Measurements from ENCODE around the gene HOMER3. TPM values are rescaled to one million over a fixed set of nuclear protein-coding genes. Genes with fewer than 3 reads are reported as not detected.

The HOMER3 gene
- total and polyA plus RNA-seq, 2 of the 13 experiments (the other 11 are each of a cell fraction or from before 2014, with no cell fraction given): 21.3 to 27.3 TPM

DNA sequence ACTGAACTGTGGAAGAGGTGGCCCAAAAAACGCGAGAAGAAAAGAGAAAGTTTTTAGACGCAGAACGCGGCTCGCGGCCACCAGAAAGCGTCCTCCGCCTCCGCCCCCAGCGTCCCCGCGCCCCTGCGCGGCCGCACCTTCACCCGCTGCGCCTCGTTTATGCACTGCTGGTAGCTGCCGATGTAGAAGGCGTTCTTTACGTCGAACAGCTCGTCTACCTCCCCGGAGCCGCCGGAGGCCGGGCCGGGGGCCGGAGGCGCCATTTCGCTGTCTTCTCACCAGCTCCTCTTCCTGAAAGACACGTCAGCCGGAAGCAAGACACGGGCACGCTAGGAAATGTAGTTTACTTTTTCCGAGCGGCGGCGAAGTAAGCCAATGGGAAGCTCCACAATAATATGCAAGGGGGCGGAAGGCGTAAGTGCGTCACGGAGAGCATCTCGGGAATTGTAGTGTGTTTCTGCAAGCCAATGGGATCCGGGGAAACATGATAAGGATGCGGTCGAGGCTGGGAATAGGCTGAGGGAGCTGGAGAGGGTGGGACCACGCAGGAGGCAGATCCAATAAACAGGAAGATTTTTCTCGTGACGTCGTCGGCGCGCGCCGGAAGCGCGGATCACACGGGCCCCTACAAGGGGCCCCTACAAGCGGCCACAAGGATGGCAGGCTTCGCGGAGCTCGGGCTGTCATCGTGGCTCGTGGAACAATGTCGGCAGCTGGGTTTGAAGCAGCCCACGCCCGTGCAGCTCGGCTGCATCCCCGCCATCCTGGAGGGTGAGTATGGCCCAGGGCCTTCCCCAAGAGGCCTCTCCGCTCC lies 21.7 kb downstream of the HOMER3 start, which contains the start of the genes COPE and DDX49 (continued):
- TF ChIP-seq, protein P1, sequence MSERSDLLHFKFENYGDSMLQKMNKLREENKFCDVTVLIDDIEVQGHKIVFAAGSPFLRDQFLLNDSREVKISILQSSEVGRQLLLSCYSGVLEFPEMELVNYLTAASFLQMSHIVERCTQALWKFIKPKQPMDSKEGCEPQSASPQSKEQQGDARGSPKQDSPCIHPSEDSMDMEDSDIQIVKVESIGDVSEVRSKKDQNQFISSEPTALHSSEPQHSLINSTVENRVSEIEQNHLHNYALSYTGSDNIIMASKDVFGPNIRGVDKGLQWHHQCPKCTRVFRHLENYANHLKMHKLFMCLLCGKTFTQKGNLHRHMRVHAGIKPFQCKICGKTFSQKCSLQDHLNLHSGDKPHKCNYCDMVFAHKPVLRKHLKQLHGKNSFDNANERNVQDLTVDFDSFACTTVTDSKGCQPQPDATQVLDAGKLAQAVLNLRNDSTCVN (CRISPR knock-in tag; IDR thresholded peaks at IDR 0.05; ENCODE audit: borderline replicate concordance): 0 out of 2 replicates have a peak, but pooled peaks have one; percentile 18
- no peak; the same call in 1 of the 2 replicates for TF ChIP-seq ZNF350 (CRISPR knock-in tag; IDR thresholded peaks at IDR 0.05; ENCODE audit: borderline replicate concordance, low read depth)
- peak; percentile 96; the same call in 1 of the 2 replicates for TF ChIP-seq TGIF2 (CRISPR knock-in tag; IDR thresholded peaks at IDR 0.05)
- TF ChIP-seq, protein P2, sequence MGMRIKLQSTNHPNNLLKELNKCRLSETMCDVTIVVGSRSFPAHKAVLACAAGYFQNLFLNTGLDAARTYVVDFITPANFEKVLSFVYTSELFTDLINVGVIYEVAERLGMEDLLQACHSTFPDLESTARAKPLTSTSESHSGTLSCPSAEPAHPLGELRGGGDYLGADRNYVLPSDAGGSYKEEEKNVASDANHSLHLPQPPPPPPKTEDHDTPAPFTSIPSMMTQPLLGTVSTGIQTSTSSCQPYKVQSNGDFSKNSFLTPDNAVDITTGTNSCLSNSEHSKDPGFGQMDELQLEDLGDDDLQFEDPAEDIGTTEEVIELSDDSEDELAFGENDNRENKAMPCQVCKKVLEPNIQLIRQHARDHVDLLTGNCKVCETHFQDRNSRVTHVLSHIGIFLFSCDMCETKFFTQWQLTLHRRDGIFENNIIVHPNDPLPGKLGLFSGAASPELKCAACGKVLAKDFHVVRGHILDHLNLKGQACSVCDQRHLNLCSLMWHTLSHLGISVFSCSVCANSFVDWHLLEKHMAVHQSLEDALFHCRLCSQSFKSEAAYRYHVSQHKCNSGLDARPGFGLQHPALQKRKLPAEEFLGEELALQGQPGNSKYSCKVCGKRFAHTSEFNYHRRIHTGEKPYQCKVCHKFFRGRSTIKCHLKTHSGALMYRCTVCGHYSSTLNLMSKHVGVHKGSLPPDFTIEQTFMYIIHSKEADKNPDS (CRISPR knock-in tag; IDR thresholded peaks at IDR 0.05): no peak
- TF ChIP-seq PHB2 (IDR thresholded peaks at IDR 0.05; ENCODE audit: partially characterized antibody): no peak
- peak; percentile 47; the same call in 1 of the 2 replicates for TF ChIP-seq PITX1 (CRISPR knock-in tag; IDR thresholded peaks at IDR 0.05)
- TF ChIP-seq SUZ12 (IDR thresholded peaks at IDR 0.05; ENCODE audit: low read depth, low read length): peak; percentile 67
- TF ChIP-seq, protein P3, sequence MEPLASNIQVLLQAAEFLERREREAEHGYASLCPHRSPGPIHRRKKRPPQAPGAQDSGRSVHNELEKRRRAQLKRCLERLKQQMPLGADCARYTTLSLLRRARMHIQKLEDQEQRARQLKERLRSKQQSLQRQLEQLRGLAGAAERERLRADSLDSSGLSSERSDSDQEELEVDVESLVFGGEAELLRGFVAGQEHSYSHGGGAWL (CRISPR knock-in tag; IDR thresholded peaks at IDR 0.05): peak; percentile 51
- peak; percentile 94 for TF ChIP-seq RBFOX2 (IDR thresholded peaks at IDR 0.05; ENCODE audit: low read depth, low read length)
- TF ChIP-seq, protein P4, sequence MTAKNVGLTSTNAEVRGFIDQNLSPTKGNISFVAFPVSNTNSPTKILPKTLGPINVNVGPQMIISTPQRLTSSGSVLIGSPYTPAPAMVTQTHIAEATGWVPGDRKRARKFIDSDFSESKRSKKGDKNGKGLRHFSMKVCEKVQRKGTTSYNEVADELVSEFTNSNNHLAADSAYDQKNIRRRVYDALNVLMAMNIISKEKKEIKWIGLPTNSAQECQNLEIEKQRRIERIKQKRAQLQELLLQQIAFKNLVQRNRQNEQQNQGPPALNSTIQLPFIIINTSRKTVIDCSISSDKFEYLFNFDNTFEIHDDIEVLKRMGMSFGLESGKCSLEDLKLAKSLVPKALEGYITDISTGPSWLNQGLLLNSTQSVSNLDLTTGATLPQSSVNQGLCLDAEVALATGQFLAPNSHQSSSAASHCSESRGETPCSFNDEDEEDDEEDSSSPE (CRISPR knock-in tag; IDR thresholded peaks at IDR 0.05): peak; percentile 16; the same call in 1 of the 2 replicates
- TF ChIP-seq SRF (IDR thresholded peaks at IDR 0.05; ENCODE audit: low read depth, low read length): no peak; the same call in 1 of the 2 replicates
- no peak for TF ChIP-seq TP53 (CRISPR knock-in tag; conservative IDR thresholded peaks at IDR 0.05)
- TF ChIP-seq, protein P5, sequence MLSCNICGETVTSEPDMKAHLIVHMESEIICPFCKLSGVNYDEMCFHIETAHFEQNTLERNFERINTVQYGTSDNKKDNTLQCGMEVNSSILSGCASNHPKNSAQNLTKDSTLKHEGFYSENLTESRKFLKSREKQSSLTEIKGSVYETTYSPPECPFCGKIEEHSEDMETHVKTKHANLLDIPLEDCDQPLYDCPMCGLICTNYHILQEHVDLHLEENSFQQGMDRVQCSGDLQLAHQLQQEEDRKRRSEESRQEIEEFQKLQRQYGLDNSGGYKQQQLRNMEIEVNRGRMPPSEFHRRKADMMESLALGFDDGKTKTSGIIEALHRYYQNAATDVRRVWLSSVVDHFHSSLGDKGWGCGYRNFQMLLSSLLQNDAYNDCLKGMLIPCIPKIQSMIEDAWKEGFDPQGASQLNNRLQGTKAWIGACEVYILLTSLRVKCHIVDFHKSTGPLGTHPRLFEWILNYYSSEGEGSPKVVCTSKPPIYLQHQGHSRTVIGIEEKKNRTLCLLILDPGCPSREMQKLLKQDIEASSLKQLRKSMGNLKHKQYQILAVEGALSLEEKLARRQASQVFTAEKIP (CRISPR knock-in tag; IDR thresholded peaks at IDR 0.05; ENCODE audit: borderline replicate concordance): no peak
- TF ChIP-seq, protein P6, sequence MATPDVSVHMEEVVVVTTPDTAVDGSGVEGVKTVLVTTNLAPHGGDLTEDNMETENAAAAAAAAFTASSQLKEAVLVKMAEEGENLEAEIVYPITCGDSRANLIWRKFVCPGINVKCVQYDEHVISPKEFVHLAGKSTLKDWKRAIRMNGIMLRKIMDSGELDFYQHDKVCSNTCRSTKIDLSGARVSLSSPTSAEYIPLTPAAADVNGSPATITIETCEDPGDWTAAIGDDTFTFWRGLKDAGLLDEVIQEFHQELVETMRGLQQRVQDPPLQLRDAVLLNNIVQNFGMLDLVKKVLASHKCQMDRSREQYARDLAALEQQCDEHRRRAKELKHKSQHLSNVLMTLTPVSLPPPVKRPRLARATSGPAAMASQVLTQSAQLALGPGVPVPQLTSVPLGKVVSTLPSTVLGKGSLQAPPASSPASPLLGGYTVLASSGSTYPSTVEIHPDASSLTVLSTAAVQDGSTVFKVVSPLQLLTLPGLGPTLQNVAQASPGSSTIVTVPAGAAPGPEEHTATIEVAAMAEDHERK (CRISPR knock-in tag; IDR thresholded peaks at IDR 0.05; ENCODE audit: low read depth): peak; percentile 96
- TF ChIP-seq PTBP1 (IDR thresholded peaks at IDR 0.05; ENCODE audit: low read depth, low read length, poor library complexity, severe bottlenecking): no peak
- TF ChIP-seq, protein P7, sequence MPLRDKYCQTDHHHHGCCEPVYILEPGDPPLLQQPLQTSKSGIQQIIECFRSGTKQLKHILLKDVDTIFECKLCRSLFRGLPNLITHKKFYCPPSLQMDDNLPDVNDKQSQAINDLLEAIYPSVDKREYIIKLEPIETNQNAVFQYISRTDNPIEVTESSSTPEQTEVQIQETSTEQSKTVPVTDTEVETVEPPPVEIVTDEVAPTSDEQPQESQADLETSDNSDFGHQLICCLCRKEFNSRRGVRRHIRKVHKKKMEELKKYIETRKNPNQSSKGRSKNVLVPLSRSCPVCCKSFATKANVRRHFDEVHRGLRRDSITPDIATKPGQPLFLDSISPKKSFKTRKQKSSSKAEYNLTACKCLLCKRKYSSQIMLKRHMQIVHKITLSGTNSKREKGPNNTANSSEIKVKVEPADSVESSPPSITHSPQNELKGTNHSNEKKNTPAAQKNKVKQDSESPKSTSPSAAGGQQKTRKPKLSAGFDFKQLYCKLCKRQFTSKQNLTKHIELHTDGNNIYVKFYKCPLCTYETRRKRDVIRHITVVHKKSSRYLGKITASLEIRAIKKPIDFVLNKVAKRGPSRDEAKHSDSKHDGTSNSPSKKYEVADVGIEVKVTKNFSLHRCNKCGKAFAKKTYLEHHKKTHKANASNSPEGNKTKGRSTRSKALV (CRISPR knock-in tag; IDR thresholded peaks at IDR 0.05): peak; percentile 73; the same call in 1 of the 2 replicates
- peak; percentile 99 for TF ChIP-seq KAT8 (CRISPR knock-in tag; IDR thresholded peaks at IDR 0.05)
- no peak for TF ChIP-seq TARDBP (CRISPR knock-in tag; IDR thresholded peaks at IDR 0.05)
